Suprapubic skin (tissue), 4 donors: ENCODE data around the gene TFAP2D. TPM values are rescaled to one million over a fixed set of nuclear protein-coding genes. Genes with fewer than 3 reads are reported as not detected.

Experiments
- DNase-seq, 2 donors: peaks; one replicate each; pipeline ENCODE4 v3.0.0-alpha.2; 2019; ENCODE audit warnings: low spot score in 2 of 2
- H3K27ac ChIP-seq: fragments of 200-600 bp; sonication (generic); one replicate; pipeline ENCODE4 v1.5.1; 2019
- H3K27me3 ChIP-seq: fragments of 200-600 bp; sonication (generic); one replicate; pipeline ENCODE4 v1.5.1; 2019
- H3K36me3 ChIP-seq: fragments of 200-600 bp; sonication (generic); one replicate; pipeline ENCODE4 v1.5.1; 2019
- H3K4me1 ChIP-seq: fragments of 200-600 bp; sonication (generic); one replicate; pipeline ENCODE4 v1.5.1; 2019
- H3K4me3 ChIP-seq: fragments of 200-600 bp; sonication (generic); one replicate; pipeline ENCODE4 v1.5.1; 2019; ENCODE audit warnings: mild to moderate bottlenecking
- H3K9me3 ChIP-seq: fragments of 200-600 bp; sonication (generic); one replicate; pipeline ENCODE4 v1.5.1; 2019
- CTCF ChIP-seq, 2 donors: fragments of 200-600 bp in 1 of 2; fragments of 450-650 bp in 1 of 2; sonication (generic) in 1 of 2; IDR thresholded peaks; one replicate each; pipeline ENCODE4 v1.5.1; 2016 to 2019; ENCODE audit warnings: antibody characterized with exemption in 2 of 2, mild to moderate bottlenecking in 1 of 2, moderate library complexity in 1 of 2
- EP300 ChIP-seq: sonication (generic); formaldehyde crosslinking; IDR thresholded peaks from one replicate; pipeline ENCODE4 v1.6.1; 2017; ENCODE audit warnings: antibody characterized with exemption
- POLR2A ChIP-seq, 2 donors: fragments of 450-650 bp; IDR thresholded peaks; one replicate each; pipeline ENCODE4 v1.6.1; 2017; ENCODE audit warnings: antibody characterized with exemption in 2 of 2, mild to moderate bottlenecking in 2 of 2, moderate library complexity in 2 of 2
- POLR2AphosphoS5 ChIP-seq, 3 donors: sonication (generic); formaldehyde crosslinking; IDR thresholded peaks; one replicate each; pipeline ENCODE4 v1.6.1; 2017; ENCODE audit warnings: antibody characterized with exemption in 3 of 3
- WGBS: methylation state at CpG from one replicate; pipeline ENCODE4 v1.1.5; 2018; 5-methylcytosine and 5-hydroxymethylcytosine counted together
- total RNA-seq, 4 donors: library from RNA; depleted of rRNA; stranded (reverse); fragments of >200 nt; gene quantifications; one replicate each; pipeline ENCODE4 v1.1.0, GENCODE V29; 2016

Gene TFAP2D
- total RNA-seq, 4 donors from 2014 or later: not detected

DNA sequence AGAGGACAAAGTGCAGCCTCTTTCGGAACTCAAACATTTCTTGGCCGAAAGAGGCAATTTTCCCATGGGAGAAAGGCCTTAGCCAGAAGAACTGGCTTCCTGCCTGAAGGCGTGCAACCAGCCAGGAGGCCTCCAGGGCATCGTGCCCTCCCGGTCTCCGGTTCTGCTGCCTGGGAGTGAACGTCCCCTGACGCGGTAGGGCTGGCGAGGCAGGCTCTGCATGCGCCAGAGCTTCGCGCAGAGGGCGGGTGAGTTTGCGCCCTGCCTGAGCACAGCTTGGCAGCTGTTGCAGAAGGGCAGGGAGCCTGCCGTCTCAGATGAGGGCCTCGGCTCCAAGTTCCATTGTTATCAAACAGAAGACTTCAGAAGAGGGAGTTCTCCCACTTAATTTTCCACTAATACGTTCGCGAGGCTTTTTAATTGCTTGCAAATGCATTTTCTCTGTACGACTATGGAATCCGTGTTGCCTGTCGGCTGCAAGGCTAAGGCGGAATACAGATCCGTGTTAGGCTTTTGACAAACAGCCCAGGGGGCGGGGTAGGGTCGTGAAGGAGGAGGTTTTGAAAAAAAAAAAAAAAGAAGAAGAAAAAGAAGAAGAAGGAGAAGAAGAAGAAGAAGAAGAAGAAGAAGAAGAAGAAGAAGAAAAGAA lies 5.5 kb upstream of the TFAP2D start:
- Histone ChIP-seq H3K36me3 (no peaks in the 10 kb centered on the region), H3K27me3 (peaks cover 75% of the 10 kb centered on the region), H3K9me3 (no peaks in the 10 kb centered on the region), H3K4me3 (no peak overlapping the region), H3K27ac (no peak overlapping the region), H3K4me1 (peaks cover 4% of the 10 kb centered on the region)
- DNase-seq: no peak
- TF ChIP-seq POLR2AphosphoS5 (IDR thresholded peaks at IDR 0.05): no peak
- no peak for TF ChIP-seq EP300
- TF ChIP-seq CTCF (IDR thresholded peaks at IDR 0.05): no peak
- no peak for TF ChIP-seq POLR2A (IDR thresholded peaks at IDR 0.05)
- WGBS: 3% methylated on average over 21 of the region's 27 CpGs

GRCh38 chr6:50708664-50709365 lies 4.5 kb upstream of the TFAP2D start:
- no peak for TF ChIP-seq CTCF (IDR thresholded peaks at IDR 0.05)
- TF ChIP-seq EP300: no peak
- TF ChIP-seq POLR2A (IDR thresholded peaks at IDR 0.05): no peak
- no peak for TF ChIP-seq POLR2AphosphoS5 (IDR thresholded peaks at IDR 0.05)
- Histone ChIP-seq H3K9me3 (no peaks in the 10 kb centered on the region), H3K36me3 (no peaks in the 10 kb centered on the region), H3K27ac (no peak overlapping the region), H3K27me3 (peaks cover 85% of the 10 kb centered on the region), H3K4me3 (no peak overlapping the region), H3K4me1 (peaks cover 4% of the 10 kb centered on the region)
- no peak for DNase-seq
- WGBS: 14% methylated on average over 22 of the region's 22 CpGs

DNA sequence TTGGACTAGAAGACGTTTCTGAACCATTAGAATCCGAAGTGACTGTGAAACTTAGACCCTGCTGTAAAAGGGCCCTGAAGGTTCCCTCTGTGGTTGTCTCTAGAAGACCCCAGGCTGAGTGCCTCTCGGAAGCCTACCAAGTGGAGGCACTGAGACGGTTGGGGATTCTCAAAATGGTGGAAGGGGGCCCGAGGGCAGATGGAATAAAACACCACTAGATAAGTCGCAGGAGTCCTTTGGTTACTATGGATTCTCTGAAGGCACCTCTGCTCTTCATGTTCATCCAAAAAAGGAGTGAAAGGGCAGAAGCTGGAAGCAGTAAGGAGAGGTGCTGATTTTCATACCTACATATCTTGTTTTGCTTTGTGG lies 4.0 kb upstream of the TFAP2D start:
- DNase-seq: no peak
- Histone ChIP-seq H3K4me3 (no peak overlapping the region), H3K27me3 (peaks cover 91% of the 10 kb centered on the region), H3K36me3 (no peaks in the 10 kb centered on the region), H3K27ac (no peak overlapping the region), H3K4me1 (peaks cover 4% of the 10 kb centered on the region), H3K9me3 (no peaks in the 10 kb centered on the region)
- WGBS: 9% methylated on average over 6 of the region's 6 CpGs
- no peak for TF ChIP-seq POLR2A (IDR thresholded peaks at IDR 0.05)
- no peak for TF ChIP-seq CTCF (IDR thresholded peaks at IDR 0.05)
- TF ChIP-seq EP300: no peak
- no peak for TF ChIP-seq POLR2AphosphoS5 (IDR thresholded peaks at IDR 0.05)

DNA sequence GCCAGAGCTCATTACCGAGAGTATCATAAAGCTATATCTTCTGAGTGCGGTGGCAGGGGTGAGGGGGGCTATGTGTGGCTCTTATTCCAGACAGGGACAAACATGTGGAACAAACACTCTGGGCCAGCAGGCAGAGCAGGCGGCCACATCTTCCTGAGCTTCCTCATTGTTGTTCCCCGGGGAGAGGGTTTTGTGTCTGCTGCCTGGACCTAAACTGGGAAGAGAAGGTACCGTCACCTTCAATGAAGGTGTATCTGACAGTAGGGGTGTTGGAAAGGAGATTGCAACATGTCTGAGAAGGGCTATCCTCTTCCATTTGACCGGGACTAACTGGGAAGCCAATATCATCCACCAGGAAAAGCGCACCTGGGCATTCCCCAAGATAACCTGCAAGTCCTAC lies 1.6 kb upstream of the TFAP2D start:
- no peaks in the 10 kb centered on the region for H3K9me3 ChIP-seq
- H3K4me3 ChIP-seq: no peak overlapping the region
- DNase-seq: no peak
- WGBS: 12% methylated on average over 6 of the region's 7 CpGs
- H3K36me3 ChIP-seq: no peaks in the 10 kb centered on the region
- TF ChIP-seq POLR2AphosphoS5 (IDR thresholded peaks at IDR 0.05): no peak
- TF ChIP-seq CTCF (IDR thresholded peaks at IDR 0.05): no peak
- no peak for TF ChIP-seq EP300
- no peak for TF ChIP-seq POLR2A (IDR thresholded peaks at IDR 0.05)
- H3K4me1 ChIP-seq: peaks cover 4% of the 10 kb centered on the region
- peaks cover 93% of the 10 kb centered on the region for H3K27me3 ChIP-seq
- H3K27ac ChIP-seq: no peak overlapping the region

DNA sequence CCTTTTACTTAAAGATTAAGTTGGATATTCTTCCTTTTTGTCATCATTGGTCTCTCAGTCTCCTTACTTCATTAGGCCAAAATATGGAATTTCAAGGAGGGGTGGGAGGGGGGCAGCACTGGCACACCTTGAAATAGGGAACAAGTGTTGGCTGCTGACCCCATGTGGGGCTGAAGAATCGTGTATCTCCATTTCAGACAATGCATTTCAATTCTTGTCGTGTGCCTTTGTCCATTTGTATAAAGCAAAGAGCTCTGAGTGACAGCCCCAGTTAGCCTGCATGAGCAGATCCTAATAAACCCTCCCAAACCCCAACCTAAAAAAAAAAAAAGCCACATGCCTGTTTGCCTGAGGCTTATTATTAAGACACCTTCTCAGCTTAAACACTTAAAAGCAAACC lies 1.0 kb upstream of the TFAP2D start:
- 0% methylated on average over 2 of the region's 2 CpGs for WGBS
- H3K27me3 ChIP-seq: peaks cover 93% of the 10 kb centered on the region
- H3K4me1 ChIP-seq: peaks cover 4% of the 10 kb centered on the region
- no peaks in the 10 kb centered on the region for H3K36me3 ChIP-seq
- DNase-seq: no peak
- H3K9me3 ChIP-seq: no peaks in the 10 kb centered on the region
- no peak overlapping the region for H3K27ac ChIP-seq
- no peak overlapping the region for H3K4me3 ChIP-seq
- TF ChIP-seq EP300 (no peak), CTCF (IDR thresholded peaks at IDR 0.05) (no peak), POLR2AphosphoS5 (IDR thresholded peaks at IDR 0.05) (no peak), POLR2A (IDR thresholded peaks at IDR 0.05) (no peak)
